ENCODE data around the gene RNU1-4. TPM values are rescaled to one million over a fixed set of nuclear protein-coding genes. Genes with fewer than 3 reads are reported as not detected.
"Not testable (repeated sequence)": the region's sequence is repeated elsewhere in the genome, so short reads cannot be mapped to it uniquely, and the experiment has no call there.

The RNU1-4 gene
- total and polyA plus RNA-seq, 2 donors (not counting 1 experiment from before 2014, with no cell fraction given), result 3,997 TPM; not detected in 1

DNA sequence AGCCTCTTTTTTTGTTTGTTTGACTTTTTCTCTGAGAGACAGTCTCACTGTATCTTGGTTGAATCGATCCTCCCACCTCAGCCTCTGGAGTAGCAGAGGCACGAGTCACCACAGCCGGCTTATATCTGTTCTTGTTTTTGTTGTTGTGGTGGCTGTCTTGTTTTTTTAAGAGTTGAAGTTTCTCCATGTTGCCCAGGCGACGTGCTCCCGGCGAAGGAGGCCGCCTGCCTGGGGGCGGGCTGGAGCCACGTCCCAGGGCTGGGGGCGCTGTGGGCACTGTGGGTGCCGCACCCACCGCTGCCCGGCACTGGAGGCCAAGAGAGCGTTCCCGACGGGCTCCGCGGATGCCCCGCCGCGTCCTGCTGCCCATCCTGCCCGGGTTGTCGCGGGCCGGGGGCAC is 8.4 kb downstream of the RNU1-4 start:
- H3K36me3 ChIP-seq (ENCODE audit: control insufficient read depth, insufficient read depth, low read length); H3K4me3 ChIP-seq (replicated peaks in 1 of 4; ENCODE audit: control extremely low read depth in 1 of 4, insufficient read depth in 1 of 4, low read depth in 3 of 4, low read length in 4 of 4): not testable (repeated sequence)

DNA sequence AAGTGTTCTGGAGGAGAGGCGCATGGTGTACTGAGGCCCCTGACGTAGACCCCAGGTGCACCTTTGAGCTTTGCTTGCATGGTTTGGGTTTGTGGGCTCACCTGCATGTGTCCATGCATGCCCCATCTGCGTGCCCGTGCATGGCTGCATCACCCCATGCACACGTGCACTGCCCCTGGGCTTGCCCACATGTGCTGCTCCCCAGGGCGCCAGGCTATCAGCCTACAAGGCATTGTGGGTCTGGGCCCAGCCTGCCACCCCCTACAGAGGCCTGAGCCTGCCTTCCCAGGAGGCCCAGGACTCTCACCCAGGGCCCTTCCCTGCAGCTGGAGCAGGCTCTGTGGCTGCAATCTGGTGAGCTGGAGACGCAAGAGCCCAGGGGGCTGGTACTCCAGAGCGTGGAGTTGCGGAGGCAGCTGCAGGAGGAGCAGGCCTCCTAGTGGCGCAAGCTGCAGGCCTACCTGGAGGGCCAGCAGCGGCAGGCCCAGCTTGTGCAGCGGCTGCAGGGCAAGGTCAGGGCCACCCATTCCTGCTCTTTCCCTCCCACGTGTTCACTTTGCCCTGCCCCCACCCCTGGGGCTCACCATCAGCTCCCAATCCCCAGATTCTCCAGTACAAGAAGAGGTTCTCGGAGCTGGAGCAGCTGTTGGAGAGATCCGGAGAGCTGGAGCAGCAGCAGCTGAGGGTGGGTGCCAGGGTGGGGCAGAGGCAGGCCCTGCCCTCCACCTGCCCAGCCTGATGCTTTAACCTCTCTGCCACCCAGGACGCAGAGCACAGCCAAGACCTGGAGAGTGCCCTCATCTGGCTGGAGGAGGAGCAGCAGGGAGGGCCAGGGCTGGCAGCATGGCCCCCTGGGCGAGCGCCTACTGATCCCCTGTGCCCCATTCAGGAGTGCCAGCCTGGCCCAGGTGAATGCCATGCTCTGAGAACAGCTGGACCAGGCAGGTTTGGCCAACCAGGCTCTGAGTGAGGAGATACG is 9.9 kb downstream of the RNU1-4 start:
- not testable (repeated sequence) for H3K27ac ChIP-seq (ENCODE audit: insufficient read depth, low read length); H3K4me3 ChIP-seq (replicated peaks in 1 of 4; ENCODE audit: control extremely low read depth in 1 of 4, insufficient read depth in 1 of 4, low read depth in 3 of 4, low read length in 4 of 4); H3K4me1 ChIP-seq (ENCODE audit: control insufficient read depth, extremely low read depth, insufficient read depth, low read length); H3K36me3 ChIP-seq (ENCODE audit: control insufficient read depth, insufficient read depth, low read length); H2AFZ ChIP-seq (ENCODE audit: low read length); H3K4me2 ChIP-seq (ENCODE audit: extremely low read depth, insufficient read depth, low read length); H3K79me2 ChIP-seq (ENCODE audit: control insufficient read depth, insufficient read depth, low read length); H4K20me1 ChIP-seq (ENCODE audit: control insufficient read depth, extremely low read depth, insufficient read depth, low read length); H3K9ac ChIP-seq (ENCODE audit: insufficient read depth, low read length); H3K27me3 ChIP-seq (ENCODE audit: control insufficient read depth, insufficient read depth, low read length); H3K9me3 ChIP-seq (ENCODE audit: control insufficient read depth, insufficient read depth, low read depth, low read length); DNase-seq (ENCODE audit: low read depth in 2 of 2)

More for the DNA sequence above, 8.4 kb downstream of the RNU1-4 start:
- not testable (repeated sequence) for H3K27ac ChIP-seq (ENCODE audit: insufficient read depth, low read length); H3K4me1 ChIP-seq (ENCODE audit: control insufficient read depth, extremely low read depth, insufficient read depth, low read length); H3K79me2 ChIP-seq (ENCODE audit: control insufficient read depth, insufficient read depth, low read length); H2AFZ ChIP-seq (ENCODE audit: low read length); H3K9ac ChIP-seq (ENCODE audit: insufficient read depth, low read length); H3K9me3 ChIP-seq (ENCODE audit: control insufficient read depth, insufficient read depth, low read depth, low read length); H4K20me1 ChIP-seq (ENCODE audit: control insufficient read depth, extremely low read depth, insufficient read depth, low read length); H3K4me2 ChIP-seq (ENCODE audit: extremely low read depth, insufficient read depth, low read length); DNase-seq (ENCODE audit: low read depth in 2 of 2); H3K27me3 ChIP-seq (ENCODE audit: control insufficient read depth, insufficient read depth, low read length)

DNA sequence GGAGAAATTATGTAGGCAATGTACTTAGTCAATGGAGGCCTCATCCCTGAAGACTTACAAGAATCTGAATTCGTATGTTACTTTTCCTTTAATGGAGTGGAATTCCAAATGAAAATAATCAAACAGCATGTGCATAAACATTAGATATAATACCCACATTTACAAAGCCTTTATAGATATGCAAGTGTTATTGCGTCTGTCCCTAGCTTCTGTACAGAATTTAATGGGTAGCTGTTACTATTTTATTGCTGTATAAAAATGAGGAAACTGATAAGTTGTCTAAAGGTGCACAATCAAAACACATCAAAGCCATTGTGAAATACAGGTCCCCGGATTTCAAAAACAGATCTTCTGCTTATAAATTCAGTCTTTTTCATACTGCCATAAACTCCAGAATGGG is 12.5 kb downstream of the RNU1-4 start:
- H3K9me3 ChIP-seq (ENCODE audit: control insufficient read depth, insufficient read depth, low read depth, low read length); H4K20me1 ChIP-seq (ENCODE audit: control insufficient read depth, extremely low read depth, insufficient read depth, low read length); H3K27ac ChIP-seq (ENCODE audit: insufficient read depth, low read length); H3K9ac ChIP-seq (ENCODE audit: insufficient read depth, low read length); H3K4me2 ChIP-seq (ENCODE audit: extremely low read depth, insufficient read depth, low read length); H3K4me1 ChIP-seq (ENCODE audit: control insufficient read depth, extremely low read depth, insufficient read depth, low read length); H3K27me3 ChIP-seq (ENCODE audit: control insufficient read depth, insufficient read depth, low read length); H3K79me2 ChIP-seq (ENCODE audit: control insufficient read depth, insufficient read depth, low read length); DNase-seq (ENCODE audit: low read depth in 2 of 2); H2AFZ ChIP-seq (ENCODE audit: low read length); H3K4me3 ChIP-seq (replicated peaks in 1 of 4; ENCODE audit: control extremely low read depth in 1 of 4, insufficient read depth in 1 of 4, low read depth in 3 of 4, low read length in 4 of 4); H3K36me3 ChIP-seq (ENCODE audit: control insufficient read depth, insufficient read depth, low read length): not testable (repeated sequence)

DNA sequence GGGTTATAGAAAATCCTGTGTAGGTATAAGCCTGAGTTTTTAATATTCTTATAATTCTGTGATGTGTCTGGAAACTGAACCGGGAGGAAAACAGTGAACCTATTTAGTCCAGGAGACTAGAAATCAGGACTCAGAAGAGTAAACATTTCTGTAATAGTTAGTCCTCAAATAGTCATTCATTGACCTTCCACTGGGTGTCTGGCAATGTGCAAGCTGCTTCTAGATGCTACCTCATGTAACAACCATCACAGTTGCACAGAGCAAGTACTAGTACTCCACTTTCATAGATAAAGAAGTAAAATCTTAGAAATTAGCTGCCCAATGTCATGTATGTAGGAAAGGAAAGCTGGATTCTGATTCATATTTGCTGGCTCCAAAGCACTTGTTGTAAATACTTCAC is 15.1 kb downstream of the RNU1-4 start:
- H3K9me3 ChIP-seq (ENCODE audit: control insufficient read depth, insufficient read depth, low read depth, low read length); H3K79me2 ChIP-seq (ENCODE audit: control insufficient read depth, insufficient read depth, low read length); H3K4me3 ChIP-seq (replicated peaks in 1 of 4; ENCODE audit: control extremely low read depth in 1 of 4, insufficient read depth in 1 of 4, low read depth in 3 of 4, low read length in 4 of 4); H3K4me1 ChIP-seq (ENCODE audit: control insufficient read depth, extremely low read depth, insufficient read depth, low read length); H2AFZ ChIP-seq (ENCODE audit: low read length); H3K9ac ChIP-seq (ENCODE audit: insufficient read depth, low read length); DNase-seq (ENCODE audit: low read depth in 2 of 2); H4K20me1 ChIP-seq (ENCODE audit: control insufficient read depth, extremely low read depth, insufficient read depth, low read length); H3K27ac ChIP-seq (ENCODE audit: insufficient read depth, low read length); H3K27me3 ChIP-seq (ENCODE audit: control insufficient read depth, insufficient read depth, low read length); H3K36me3 ChIP-seq (ENCODE audit: control insufficient read depth, insufficient read depth, low read length); H3K4me2 ChIP-seq (ENCODE audit: extremely low read depth, insufficient read depth, low read length): not testable (repeated sequence)

GRCh38 chr1:16755932-16756331 is 15.6 kb downstream of the RNU1-4 start:
- not testable (repeated sequence) for H3K27ac ChIP-seq (ENCODE audit: insufficient read depth, low read length); H3K4me1 ChIP-seq (ENCODE audit: control insufficient read depth, extremely low read depth, insufficient read depth, low read length); H3K9ac ChIP-seq (ENCODE audit: insufficient read depth, low read length); H4K20me1 ChIP-seq (ENCODE audit: control insufficient read depth, extremely low read depth, insufficient read depth, low read length); H3K27me3 ChIP-seq (ENCODE audit: control insufficient read depth, insufficient read depth, low read length); H3K79me2 ChIP-seq (ENCODE audit: control insufficient read depth, insufficient read depth, low read length); H3K36me3 ChIP-seq (ENCODE audit: control insufficient read depth, insufficient read depth, low read length); H2AFZ ChIP-seq (ENCODE audit: low read length); H3K4me3 ChIP-seq (replicated peaks in 1 of 4; ENCODE audit: control extremely low read depth in 1 of 4, insufficient read depth in 1 of 4, low read depth in 3 of 4, low read length in 4 of 4); DNase-seq (ENCODE audit: low read depth in 2 of 2); H3K4me2 ChIP-seq (ENCODE audit: extremely low read depth, insufficient read depth, low read length); H3K9me3 ChIP-seq (ENCODE audit: control insufficient read depth, insufficient read depth, low read depth, low read length)

DNA sequence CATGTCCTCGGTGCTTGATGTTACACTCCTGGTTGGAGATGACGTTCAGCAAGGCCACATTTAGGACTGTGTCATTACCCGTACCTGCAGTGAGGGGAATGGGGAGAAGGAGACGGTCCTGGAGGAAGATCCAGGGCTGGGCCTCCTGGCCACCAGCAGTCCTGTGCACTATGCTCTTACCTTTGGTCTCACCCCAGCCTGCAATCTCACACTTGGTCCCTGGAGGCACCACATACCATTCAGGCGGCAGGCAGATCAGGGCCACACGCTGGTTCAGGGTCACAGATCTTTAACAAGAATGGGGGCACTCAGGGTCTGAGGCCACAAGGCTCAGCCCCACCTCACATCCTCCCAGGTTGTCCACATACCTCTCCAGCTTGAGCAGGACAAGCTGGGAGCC is 17.3 kb downstream of the RNU1-4 start:
- H3K4me1 ChIP-seq (ENCODE audit: control insufficient read depth, extremely low read depth, insufficient read depth, low read length); H2AFZ ChIP-seq (ENCODE audit: low read length); H3K79me2 ChIP-seq (ENCODE audit: control insufficient read depth, insufficient read depth, low read length); H3K36me3 ChIP-seq (ENCODE audit: control insufficient read depth, insufficient read depth, low read length); H3K27ac ChIP-seq (ENCODE audit: insufficient read depth, low read length); DNase-seq (ENCODE audit: low read depth in 2 of 2); H4K20me1 ChIP-seq (ENCODE audit: control insufficient read depth, extremely low read depth, insufficient read depth, low read length); H3K4me3 ChIP-seq (replicated peaks in 1 of 4; ENCODE audit: control extremely low read depth in 1 of 4, insufficient read depth in 1 of 4, low read depth in 3 of 4, low read length in 4 of 4); H3K9ac ChIP-seq (ENCODE audit: insufficient read depth, low read length); H3K4me2 ChIP-seq (ENCODE audit: extremely low read depth, insufficient read depth, low read length); H3K27me3 ChIP-seq (ENCODE audit: control insufficient read depth, insufficient read depth, low read length); H3K9me3 ChIP-seq (ENCODE audit: control insufficient read depth, insufficient read depth, low read depth, low read length): not testable (repeated sequence)

DNA sequence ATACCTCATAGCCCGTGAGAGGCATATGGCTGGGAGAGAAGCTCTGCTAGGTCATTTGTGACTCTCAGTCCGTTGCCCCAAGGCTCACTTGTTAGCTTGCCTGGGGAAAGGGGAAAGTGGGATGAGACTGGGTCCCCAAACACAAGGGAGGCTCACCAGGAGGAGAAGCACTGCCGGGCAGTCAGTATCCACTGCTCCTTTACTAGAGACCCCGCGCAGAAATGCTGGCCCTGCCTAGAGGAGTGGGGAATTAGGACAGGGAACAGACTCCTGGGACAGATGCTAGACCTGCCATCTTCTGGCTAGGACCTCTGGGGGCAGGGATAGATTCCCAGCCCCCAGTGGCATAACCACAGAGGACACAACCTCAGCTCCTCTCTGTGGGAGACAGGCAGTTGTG is 17.7 kb downstream of the RNU1-4 start:
- not testable (repeated sequence) for H2AFZ ChIP-seq (ENCODE audit: low read length); DNase-seq (ENCODE audit: low read depth in 2 of 2); H4K20me1 ChIP-seq (ENCODE audit: control insufficient read depth, extremely low read depth, insufficient read depth, low read length); H3K9ac ChIP-seq (ENCODE audit: insufficient read depth, low read length); H3K79me2 ChIP-seq (ENCODE audit: control insufficient read depth, insufficient read depth, low read length); H3K4me3 ChIP-seq (replicated peaks in 1 of 4; ENCODE audit: control extremely low read depth in 1 of 4, insufficient read depth in 1 of 4, low read depth in 3 of 4, low read length in 4 of 4); H3K4me1 ChIP-seq (ENCODE audit: control insufficient read depth, extremely low read depth, insufficient read depth, low read length); H3K27ac ChIP-seq (ENCODE audit: insufficient read depth, low read length); H3K4me2 ChIP-seq (ENCODE audit: extremely low read depth, insufficient read depth, low read length); H3K27me3 ChIP-seq (ENCODE audit: control insufficient read depth, insufficient read depth, low read length); H3K9me3 ChIP-seq (ENCODE audit: control insufficient read depth, insufficient read depth, low read depth, low read length); H3K36me3 ChIP-seq (ENCODE audit: control insufficient read depth, insufficient read depth, low read length)
